GM12892 (cell line): ENCODE data around the gene RPL38.

Experiments
- POLR2A ChIP-seq: IDR thresholded peaks from 2 replicates; pipeline ENCODE4 v1.6.1; 2011; ENCODE audit warnings: low read depth, low read length, control low read depth
- POLR2AphosphoS5 ChIP-seq: IDR thresholded peaks from 2 replicates; pipeline ENCODE4 v1.6.1; 2011; ENCODE audit warnings: low read depth, low read length, control low read depth
- TAF1 ChIP-seq: IDR thresholded peaks from 2 replicates; pipeline ENCODE4 v1.6.1; 2011; ENCODE audit warnings: low read depth, mild to moderate bottlenecking, control low read depth, low read length, borderline replicate concordance

- TF ChIP-seq POLR2A (no peak), TAF1 (no peak), POLR2AphosphoS5 (no peak)
Observed at GRCh38 chr17:74159226-74159840, 44.1 kb upstream of the RPL38 start.
